Amniotic stem cell (primary cell): ENCODE results near the gene INTS15.
"Not testable (repeated sequence)": the region's sequence is repeated elsewhere in the genome, so short reads cannot be mapped to it uniquely, and the experiment has no call there.

ENCODE experiments used
- DNase-seq: peaks from one replicate; lab custom pipeline; 2025; lab: John Stamatoyannopoulos, UW

The INTS15 gene

GRCh38 chr7:6618621-6619020 is 28.8 kb downstream of the INTS15 start:
- DNase-seq = no peak

GRCh38 chr7:6619961-6620360 is 30.1 kb downstream of the INTS15 start:
- no peak for DNase-seq

- no peak for DNase-seq
Observed at GRCh38 chr7:6621195-6622133, 31.6 kb downstream of the INTS15 start.

- no peak for DNase-seq
Observed at GRCh38 chr7:6622134-6622710, 32.4 kb downstream of the INTS15 start.

GRCh38 chr7:6623589-6624245 is 33.9 kb downstream of the INTS15 start:
- no peak for DNase-seq

GRCh38 chr7:6624246-6624611 is 34.4 kb downstream of the INTS15 start:
- DNase-seq = no peak

- DNase-seq = no peak
Observed at GRCh38 chr7:6628045-6628444, 38.2 kb downstream of the INTS15 start.

GRCh38 chr7:6630007-6630849 is 40.4 kb downstream of the INTS15 start:
- DNase-seq = no peak

GRCh38 chr7:6631605-6632004 is 41.8 kb downstream of the INTS15 start:
- no peak for DNase-seq

GRCh38 chr7:6634021-6634420 is 44.2 kb downstream of the INTS15 start:
- DNase-seq = no peak

GRCh38 chr7:6634971-6635370 is 45.1 kb downstream of the INTS15 start:
- DNase-seq = not testable (repeated sequence)

- no peak for DNase-seq
Observed at GRCh38 chr7:6636741-6637543, 47.1 kb downstream of the INTS15 start, which contains the start of gene ZNF316. Gene ZNF316, plus strand, starts transcription at chr7:6637318. Its CDS starts 5,092 bp downstream, at chr7:6642410.

- DNase-seq = no peak
Observed at GRCh38 chr7:6637544-6638229, 47.9 kb downstream of the INTS15 start.

GRCh38 chr7:6639032-6639431 is 49.2 kb downstream of the INTS15 start:
- no peak for DNase-seq

- DNase-seq = no peak
Observed at GRCh38 chr7:6639627-6640026, 49.8 kb downstream of the INTS15 start.

- DNase-seq = no peak
Observed at GRCh38 chr7:6640246-6640721, 50.5 kb downstream of the INTS15 start.

- DNase-seq = no peak
Observed at GRCh38 chr7:6641305-6642035, 51.6 kb downstream of the INTS15 start.

- no peak for DNase-seq
Observed at GRCh38 chr7:6642239-6642839, 52.5 kb downstream of the INTS15 start.
